Measurements from ENCODE around the gene CADPS. TPM values are rescaled to one million over a fixed set of nuclear protein-coding genes. Genes with fewer than 3 reads are reported as not detected.

Gene CADPS
- total RNA-seq, 1 experiment from 2014 or later = 7.0 TPM

GRCh38 chr3:62553811-62554210, 321.4 kb downstream of the CADPS start (continued):
- TF ChIP-seq, protein P1, sequence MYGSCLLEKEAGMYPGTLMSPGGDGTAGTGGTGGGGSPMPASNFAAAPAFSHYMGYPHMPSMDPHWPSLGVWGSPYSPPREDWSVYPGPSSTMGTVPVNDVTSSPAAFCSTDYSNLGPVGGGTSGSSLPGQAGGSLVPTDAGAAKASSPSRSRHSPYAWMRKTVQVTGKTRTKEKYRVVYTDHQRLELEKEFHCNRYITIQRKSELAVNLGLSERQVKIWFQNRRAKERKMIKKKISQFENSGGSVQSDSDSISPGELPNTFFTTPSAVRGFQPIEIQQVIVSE (CRISPR knock-in tag; IDR thresholded peaks at IDR 0.05; ENCODE audit: borderline replicate concordance) = no peak

DNA sequence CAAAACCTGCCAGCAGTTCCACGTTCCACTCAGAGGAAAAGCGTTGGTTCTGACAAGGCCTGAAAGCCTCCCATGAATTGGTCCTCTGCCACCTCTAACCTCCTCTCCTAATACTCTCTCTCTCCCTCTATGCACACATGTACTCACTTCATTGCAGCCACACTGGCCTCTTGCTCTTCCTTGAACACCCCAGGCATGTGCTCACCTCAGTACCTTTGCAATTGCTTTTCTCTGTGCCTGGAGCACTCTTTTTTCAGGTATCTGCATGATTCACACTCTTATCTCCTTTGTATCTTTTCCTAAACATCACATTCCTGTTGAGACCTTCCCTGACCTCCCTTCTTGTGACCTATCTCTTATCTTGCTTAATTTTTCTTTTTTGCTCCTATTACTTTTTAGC, 323.7 kb downstream of the CADPS start:
- no peak for ATAC-seq
- TF ChIP-seq, protein P1 (CRISPR knock-in tag; IDR thresholded peaks at IDR 0.05; ENCODE audit: borderline replicate concordance) = no peak
- no peak for TF ChIP-seq EMX1 (CRISPR knock-in tag; IDR thresholded peaks at IDR 0.05)
- no peak for TF ChIP-seq ZNF219 (CRISPR knock-in tag; IDR thresholded peaks at IDR 0.05; ENCODE audit: borderline replicate concordance)
- TF ChIP-seq, protein P2, sequence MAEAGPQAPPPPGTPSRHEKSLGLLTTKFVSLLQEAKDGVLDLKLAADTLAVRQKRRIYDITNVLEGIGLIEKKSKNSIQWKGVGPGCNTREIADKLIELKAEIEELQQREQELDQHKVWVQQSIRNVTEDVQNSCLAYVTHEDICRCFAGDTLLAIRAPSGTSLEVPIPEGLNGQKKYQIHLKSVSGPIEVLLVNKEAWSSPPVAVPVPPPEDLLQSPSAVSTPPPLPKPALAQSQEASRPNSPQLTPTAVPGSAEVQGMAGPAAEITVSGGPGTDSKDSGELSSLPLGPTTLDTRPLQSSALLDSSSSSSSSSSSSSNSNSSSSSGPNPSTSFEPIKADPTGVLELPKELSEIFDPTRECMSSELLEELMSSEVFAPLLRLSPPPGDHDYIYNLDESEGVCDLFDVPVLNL (CRISPR knock-in tag; IDR thresholded peaks at IDR 0.05; ENCODE audit: borderline replicate concordance, low read depth) = no peak
- TF ChIP-seq, protein P3, sequence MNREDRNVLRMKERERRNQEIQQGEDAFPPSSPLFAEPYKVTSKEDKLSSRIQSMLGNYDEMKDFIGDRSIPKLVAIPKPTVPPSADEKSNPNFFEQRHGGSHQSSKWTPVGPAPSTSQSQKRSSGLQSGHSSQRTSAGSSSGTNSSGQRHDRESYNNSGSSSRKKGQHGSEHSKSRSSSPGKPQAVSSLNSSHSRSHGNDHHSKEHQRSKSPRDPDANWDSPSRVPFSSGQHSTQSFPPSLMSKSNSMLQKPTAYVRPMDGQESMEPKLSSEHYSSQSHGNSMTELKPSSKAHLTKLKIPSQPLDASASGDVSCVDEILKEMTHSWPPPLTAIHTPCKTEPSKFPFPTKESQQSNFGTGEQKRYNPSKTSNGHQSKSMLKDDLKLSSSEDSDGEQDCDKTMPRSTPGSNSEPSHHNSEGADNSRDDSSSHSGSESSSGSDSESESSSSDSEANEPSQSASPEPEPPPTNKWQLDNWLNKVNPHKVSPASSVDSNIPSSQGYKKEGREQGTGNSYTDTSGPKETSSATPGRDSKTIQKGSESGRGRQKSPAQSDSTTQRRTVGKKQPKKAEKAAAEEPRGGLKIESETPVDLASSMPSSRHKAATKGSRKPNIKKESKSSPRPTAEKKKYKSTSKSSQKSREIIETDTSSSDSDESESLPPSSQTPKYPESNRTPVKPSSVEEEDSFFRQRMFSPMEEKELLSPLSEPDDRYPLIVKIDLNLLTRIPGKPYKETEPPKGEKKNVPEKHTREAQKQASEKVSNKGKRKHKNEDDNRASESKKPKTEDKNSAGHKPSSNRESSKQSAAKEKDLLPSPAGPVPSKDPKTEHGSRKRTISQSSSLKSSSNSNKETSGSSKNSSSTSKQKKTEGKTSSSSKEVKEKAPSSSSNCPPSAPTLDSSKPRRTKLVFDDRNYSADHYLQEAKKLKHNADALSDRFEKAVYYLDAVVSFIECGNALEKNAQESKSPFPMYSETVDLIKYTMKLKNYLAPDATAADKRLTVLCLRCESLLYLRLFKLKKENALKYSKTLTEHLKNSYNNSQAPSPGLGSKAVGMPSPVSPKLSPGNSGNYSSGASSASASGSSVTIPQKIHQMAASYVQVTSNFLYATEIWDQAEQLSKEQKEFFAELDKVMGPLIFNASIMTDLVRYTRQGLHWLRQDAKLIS (CRISPR knock-in tag; IDR thresholded peaks at IDR 0.05; ENCODE audit: borderline replicate concordance) = no peak
- TF ChIP-seq FOXK1 (CRISPR knock-in tag; IDR thresholded peaks at IDR 0.05) = no peak
- TF ChIP-seq ZNF232 (CRISPR knock-in tag; IDR thresholded peaks at IDR 0.05) = no peak
- no peak for TF ChIP-seq ARID4B (CRISPR knock-in tag; IDR thresholded peaks at IDR 0.05; ENCODE audit: borderline replicate concordance)
- no peak for TF ChIP-seq NFATC4 (CRISPR knock-in tag; IDR thresholded peaks at IDR 0.05)
- TF ChIP-seq, protein P4, sequence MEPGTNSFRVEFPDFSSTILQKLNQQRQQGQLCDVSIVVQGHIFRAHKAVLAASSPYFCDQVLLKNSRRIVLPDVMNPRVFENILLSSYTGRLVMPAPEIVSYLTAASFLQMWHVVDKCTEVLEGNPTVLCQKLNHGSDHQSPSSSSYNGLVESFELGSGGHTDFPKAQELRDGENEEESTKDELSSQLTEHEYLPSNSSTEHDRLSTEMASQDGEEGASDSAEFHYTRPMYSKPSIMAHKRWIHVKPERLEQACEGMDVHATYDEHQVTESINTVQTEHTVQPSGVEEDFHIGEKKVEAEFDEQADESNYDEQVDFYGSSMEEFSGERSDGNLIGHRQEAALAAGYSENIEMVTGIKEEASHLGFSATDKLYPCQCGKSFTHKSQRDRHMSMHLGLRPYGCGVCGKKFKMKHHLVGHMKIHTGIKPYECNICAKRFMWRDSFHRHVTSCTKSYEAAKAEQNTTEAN (CRISPR knock-in tag; IDR thresholded peaks at IDR 0.05) = no peak
- TF ChIP-seq CBFB (CRISPR knock-in tag; IDR thresholded peaks at IDR 0.05; ENCODE audit: low read depth) = no peak
- TF ChIP-seq, protein P5, sequence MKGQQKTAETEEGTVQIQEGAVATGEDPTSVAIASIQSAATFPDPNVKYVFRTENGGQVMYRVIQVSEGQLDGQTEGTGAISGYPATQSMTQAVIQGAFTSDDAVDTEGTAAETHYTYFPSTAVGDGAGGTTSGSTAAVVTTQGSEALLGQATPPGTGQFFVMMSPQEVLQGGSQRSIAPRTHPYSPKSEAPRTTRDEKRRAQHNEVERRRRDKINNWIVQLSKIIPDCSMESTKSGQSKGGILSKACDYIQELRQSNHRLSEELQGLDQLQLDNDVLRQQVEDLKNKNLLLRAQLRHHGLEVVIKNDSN (CRISPR knock-in tag; IDR thresholded peaks at IDR 0.05) = no peak
- TF ChIP-seq ESRRA (CRISPR knock-in tag; IDR thresholded peaks at IDR 0.05; ENCODE audit: borderline replicate concordance) = no peak
- no peak for TF ChIP-seq SMAD3 (CRISPR knock-in tag; IDR thresholded peaks at IDR 0.05; ENCODE audit: borderline replicate concordance)
- no peak for TF ChIP-seq ZNF263 (CRISPR knock-in tag; IDR thresholded peaks at IDR 0.05; ENCODE audit: low read depth)
- no peak for TF ChIP-seq FOXP1 (CRISPR knock-in tag; IDR thresholded peaks at IDR 0.05; ENCODE audit: borderline replicate concordance)
- no peak for TF ChIP-seq KAT7 (CRISPR knock-in tag; IDR thresholded peaks at IDR 0.05; ENCODE audit: borderline replicate concordance)
- TF ChIP-seq RORB (CRISPR knock-in tag; IDR thresholded peaks at IDR 0.05) = no peak
- H3K27ac Mint-ChIP-seq = no peak overlapping the region
- no peaks in the 10 kb centered on the region for H3K36me3 Mint-ChIP-seq
- peaks cover 42% of the 10 kb centered on the region for H3K4me1 Mint-ChIP-seq
- H3K9me3 Mint-ChIP-seq = no peaks in the 10 kb centered on the region
- DNase-seq (ENCODE audit: low spot score) = no peak
- no peaks in the 10 kb centered on the region; the same call in 1 of the 2 replicates for H3K27me3 Mint-ChIP-seq (ENCODE audit: low read depth)
- H3K4me3 Mint-ChIP-seq = no peak overlapping the region
- ChIA-PET CTCF (no interaction called here), POLR2A (no interaction called here)
